Caco-2 (cell line): ENCODE data around the gene PPP1R16B. TPM values are rescaled to one million over a fixed set of nuclear protein-coding genes. Genes with fewer than 3 reads are reported as not detected.

ENCODE experiments used
- BruUV-seq: library from RNA; stranded (reverse); fragments of 400-500 nt; replicated peaks from 2 replicates; lab custom pipeline; 2021; lab: Mats Ljungman, UMichigan
- CTCF ChIA-PET: fragments of 300-600 bp; sonication (Branson Sonifier 250); formaldehyde crosslinking; loops from one replicate; lab custom pipeline; 2022; ENCODE audit warnings: antibody characterized with exemption; lab: Charles Lee
- POLR2A ChIA-PET: fragments of 300-600 bp; sonication (Branson Sonifier 250); formaldehyde crosslinking; loops from one replicate; lab custom pipeline; 2022; ENCODE audit warnings: antibody characterized with exemption; lab: Charles Lee
- DNase-seq, 2 experiments: peaks; one replicate each; pipeline versions ENCODE4 v3.0.0 to v3.0.0-alpha.2; 2020 to 2022
- H3K27me3 ChIP-seq: replicated peaks from 2 replicates; pipeline ENCODE4 v1.6.0; 2011; ENCODE audit warnings: low read length; ENCODE audit not compliant: control insufficient read depth, insufficient read depth
- H3K36me3 ChIP-seq: 2 replicates; pipeline ENCODE4 v1.5.1; 2011; ENCODE audit warnings: low read length; ENCODE audit not compliant: control insufficient read depth, insufficient read depth
- H3K4me1 ChIP-seq: fragments of 250-450 bp; sonication (Bioruptor Pico); 2 replicates; pipeline ENCODE4 v1.5.1; 2020; ENCODE audit warnings: mild to moderate bottlenecking
- H3K4me3 ChIP-seq: 2 replicates; pipeline ENCODE4 v1.5.1; 2011; ENCODE audit warnings: low read depth, mild to moderate bottlenecking, control low read depth, low read length
- H3K9me3 ChIP-seq: fragments of 250-450 bp; sonication (Bioruptor Pico); 2 replicates; pipeline ENCODE4 v1.5.1; 2020; ENCODE audit warnings: mild to moderate bottlenecking, moderate library complexity
- H3K27ac Mint-ChIP-seq: one replicate; pipeline ENCODE4 v1.8.0; 2022; ENCODE audit warnings: mixed read lengths; ENCODE audit not compliant: unreplicated experiment
- H3K27me3 Mint-ChIP-seq: one replicate; pipeline ENCODE4 v1.8.0; 2022; ENCODE audit warnings: mixed read lengths; ENCODE audit not compliant: insufficient read depth, unreplicated experiment
- H3K36me3 Mint-ChIP-seq: one replicate; pipeline ENCODE4 v1.8.0; 2022; ENCODE audit warnings: mild to moderate bottlenecking, mixed read lengths; ENCODE audit not compliant: insufficient read depth, unreplicated experiment
- H3K4me1 Mint-ChIP-seq: one replicate; pipeline ENCODE4 v1.8.0; 2022; ENCODE audit warnings: low read depth, mixed read lengths; ENCODE audit not compliant: unreplicated experiment
- H3K4me3 Mint-ChIP-seq: one replicate; pipeline ENCODE4 v1.8.0; 2022; ENCODE audit warnings: mild to moderate bottlenecking, moderate library complexity, mixed read lengths; ENCODE audit not compliant: unreplicated experiment
- H3K9me3 Mint-ChIP-seq: one replicate; pipeline ENCODE4 v1.8.0; 2022; ENCODE audit warnings: mixed read lengths; ENCODE audit not compliant: unreplicated experiment
- CTCF ChIP-seq, 2 experiments: fragments of 200-600 bp in 1 of 2; IDR thresholded peaks; 1 replicate in 1 of 2; 2 replicates in 1 of 2; pipeline versions ENCODE4 v1.5.1 to v1.8.0; 2011 to 2022; ENCODE audit warnings: antibody characterized with exemption in 1 of 2, control low read depth in 1 of 2, inconsistent platforms in 1 of 2, low read depth in 1 of 2, low read length in 1 of 2, mild to moderate bottlenecking in 1 of 2, moderate library complexity in 1 of 2; ENCODE audit not compliant: insufficient read depth in 1 of 2, severe bottlenecking in 1 of 2, unreplicated experiment in 1 of 2
- intact Hi-C: fragments of 100-400 bp; cut with micrococcal nuclease; formaldehyde crosslinking; loops from one replicate; pipeline ENCODE4 v1.10.0; 2022; ENCODE audit not compliant: unreplicated experiment
- total RNA-seq: library from RNA; stranded (reverse); gene quantifications from 2 replicates; pipeline ENCODE4 v1.2.3, GENCODE V29; 2022

Gene PPP1R16B
- total RNA-seq, 1 experiment from 2014 or later: not detected

- no peaks in the 10 kb centered on the region for H3K36me3 Mint-ChIP-seq
- BruUV-seq: no TSS peak
- Histone ChIP-seq H3K4me1 (no peaks in the 10 kb centered on the region), H3K4me3 (no peak overlapping the region), H3K27me3 (peaks cover 2% of the 10 kb centered on the region; the same call in 1 of the 2 replicates), H3K36me3 (no peaks in the 10 kb centered on the region), H3K9me3 (no peaks in the 10 kb centered on the region)
- ChIA-PET POLR2A (no interaction called here), CTCF (no interaction called here)
- H3K4me3 Mint-ChIP-seq: no peak overlapping the region
- TF ChIP-seq CTCF (IDR thresholded peaks at IDR 0.05; ENCODE audit: insufficient read depth in 1 of 2, low read depth in 1 of 2, low read length in 1 of 2, severe bottlenecking in 1 of 2, unreplicated experiment in 1 of 2): no peak
- H3K27ac Mint-ChIP-seq: no peak overlapping the region
- intact Hi-C loops: no loop called here
- DNase-seq: no peak
- no peaks in the 10 kb centered on the region for H3K4me1 Mint-ChIP-seq
- no peaks in the 10 kb centered on the region for H3K9me3 Mint-ChIP-seq
- peaks cover 9% of the 10 kb centered on the region for H3K27me3 Mint-ChIP-seq
Observed at GRCh38 chr20:38804221-38804620, 1.3 kb upstream of the PPP1R16B start.

GRCh38 chr20:38804682-38805501 lies 605 bp upstream of the PPP1R16B start:
- Mint-ChIP-seq H3K4me1 (no peaks in the 10 kb centered on the region), H3K4me3 (no peak overlapping the region), H3K27ac (no peak overlapping the region), H3K36me3 (no peaks in the 10 kb centered on the region), H3K9me3 (no peaks in the 10 kb centered on the region), H3K27me3 (peaks cover 11% of the 10 kb centered on the region)
- CTCF ChIA-PET: no interaction called here
- POLR2A ChIA-PET: no interaction called here
- H3K4me3 ChIP-seq: no peak overlapping the region
- peaks cover 2% of the 10 kb centered on the region; the same call in 1 of the 2 replicates for H3K27me3 ChIP-seq
- TF ChIP-seq CTCF (IDR thresholded peaks at IDR 0.05; ENCODE audit: insufficient read depth in 1 of 2, low read depth in 1 of 2, low read length in 1 of 2, severe bottlenecking in 1 of 2, unreplicated experiment in 1 of 2): no peak
- H3K4me1 ChIP-seq: no peaks in the 10 kb centered on the region
- H3K36me3 ChIP-seq: no peaks in the 10 kb centered on the region
- DNase-seq: peak in 1 of 2 experiments; percentile 35
- no peaks in the 10 kb centered on the region for H3K9me3 ChIP-seq
- intact Hi-C loops: no loop called here
- BruUV-seq: no TSS peak

GRCh38 chr20:38805958-38806854 lies 709 bp downstream of the PPP1R16B start:
- Histone ChIP-seq H3K27me3 (peaks cover 7% of the 10 kb centered on the region), H3K36me3 (no peaks in the 10 kb centered on the region), H3K4me1 (no peaks in the 10 kb centered on the region), H3K9me3 (no peaks in the 10 kb centered on the region), H3K4me3 (no peak overlapping the region)
- TF ChIP-seq CTCF (IDR thresholded peaks at IDR 0.05; ENCODE audit: insufficient read depth in 1 of 2, low read depth in 1 of 2, low read length in 1 of 2, severe bottlenecking in 1 of 2, unreplicated experiment in 1 of 2): no peak
- no TSS peak for BruUV-seq
- CTCF ChIA-PET: interaction anchor here (1.0 kb wide), 1 partner anchor 88 kb away, joined by 6 read pairs; no protein-coding TSS in a partner anchor
- H3K4me3 Mint-ChIP-seq: no peak overlapping the region
- POLR2A ChIA-PET: no interaction called here
- no peaks in the 10 kb centered on the region for H3K36me3 Mint-ChIP-seq
- intact Hi-C loops: no loop called here
- peaks cover 14% of the 10 kb centered on the region for H3K27me3 Mint-ChIP-seq
- H3K9me3 Mint-ChIP-seq: no peaks in the 10 kb centered on the region
- no peak overlapping the region for H3K27ac Mint-ChIP-seq
- no peak for DNase-seq
- no peaks in the 10 kb centered on the region for H3K4me1 Mint-ChIP-seq
